GM18508 (cell line): ENCODE measurements around the gene CBFA2T3.

Experiments used
- ATAC-seq: cut with Tn5 transposase; IDR thresholded peaks from one replicate; pipeline ENCODE4 v1.9.1; 2021; ENCODE audit warnings: moderate number of reproducible peaks; ENCODE audit not compliant: insufficient read depth, unreplicated experiment

CBFA2T3 gene

GRCh38 chr16:88913870-88914269, 63.1 kb downstream of the CBFA2T3 start:
- ATAC-seq, result no peak

DNA sequence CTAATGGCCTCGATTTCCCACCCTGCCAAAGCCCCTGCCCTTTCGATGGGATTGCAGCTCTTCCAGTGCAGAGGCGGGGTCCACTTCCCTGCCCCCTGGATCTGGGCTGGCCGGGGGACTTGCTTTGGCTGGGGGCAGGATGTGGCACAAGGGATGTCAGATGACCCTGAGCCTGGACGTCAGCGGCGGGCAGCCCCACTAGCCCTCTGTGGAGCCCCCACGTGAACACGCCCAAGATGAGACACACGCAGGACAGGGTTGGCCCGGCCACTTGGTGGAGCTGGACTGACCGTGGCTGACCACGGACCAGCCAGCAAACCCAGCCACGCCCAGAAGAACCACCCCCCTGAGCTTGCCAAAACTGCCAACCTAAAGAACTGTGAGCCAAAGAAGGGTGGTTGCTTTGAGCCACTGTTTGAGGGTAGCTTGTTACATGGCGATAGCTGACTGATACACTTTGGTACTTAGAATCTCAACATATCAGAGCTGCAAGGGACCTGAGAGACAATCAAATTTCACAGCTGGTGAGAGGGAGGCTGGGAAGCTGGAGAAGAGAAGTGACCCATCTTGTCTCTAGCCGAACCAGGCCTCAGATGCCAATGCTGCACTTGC, 63.9 kb downstream of the CBFA2T3 start:
- ATAC-seq, result no peak

DNA sequence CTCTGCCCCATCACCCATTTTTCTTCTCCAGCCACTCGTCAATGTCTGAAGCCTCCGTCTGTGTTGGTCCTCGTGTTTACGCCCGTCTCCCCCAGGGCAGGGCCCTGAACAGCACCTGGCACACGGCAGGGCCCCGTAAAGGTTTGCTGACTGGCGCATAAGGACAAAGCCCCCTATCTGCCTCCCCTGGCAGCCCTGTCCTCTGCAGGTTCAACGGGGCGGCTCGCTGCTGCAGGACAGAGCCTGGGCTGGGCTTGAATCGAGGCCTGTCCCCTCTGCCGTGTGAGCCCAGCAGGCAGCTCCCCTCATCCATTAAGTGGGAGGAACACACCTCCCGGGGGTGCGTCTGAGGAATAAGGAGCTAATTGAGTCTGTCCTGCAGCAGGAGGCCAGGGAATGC, 64.5 kb downstream of the CBFA2T3 start:
- ATAC-seq, result no peak

GRCh38 chr16:88911946-88912310, 65.1 kb downstream of the CBFA2T3 start:
- ATAC-seq, result no peak

GRCh38 chr16:88911136-88911945, 65.7 kb downstream of the CBFA2T3 start:
- no peak for ATAC-seq

DNA sequence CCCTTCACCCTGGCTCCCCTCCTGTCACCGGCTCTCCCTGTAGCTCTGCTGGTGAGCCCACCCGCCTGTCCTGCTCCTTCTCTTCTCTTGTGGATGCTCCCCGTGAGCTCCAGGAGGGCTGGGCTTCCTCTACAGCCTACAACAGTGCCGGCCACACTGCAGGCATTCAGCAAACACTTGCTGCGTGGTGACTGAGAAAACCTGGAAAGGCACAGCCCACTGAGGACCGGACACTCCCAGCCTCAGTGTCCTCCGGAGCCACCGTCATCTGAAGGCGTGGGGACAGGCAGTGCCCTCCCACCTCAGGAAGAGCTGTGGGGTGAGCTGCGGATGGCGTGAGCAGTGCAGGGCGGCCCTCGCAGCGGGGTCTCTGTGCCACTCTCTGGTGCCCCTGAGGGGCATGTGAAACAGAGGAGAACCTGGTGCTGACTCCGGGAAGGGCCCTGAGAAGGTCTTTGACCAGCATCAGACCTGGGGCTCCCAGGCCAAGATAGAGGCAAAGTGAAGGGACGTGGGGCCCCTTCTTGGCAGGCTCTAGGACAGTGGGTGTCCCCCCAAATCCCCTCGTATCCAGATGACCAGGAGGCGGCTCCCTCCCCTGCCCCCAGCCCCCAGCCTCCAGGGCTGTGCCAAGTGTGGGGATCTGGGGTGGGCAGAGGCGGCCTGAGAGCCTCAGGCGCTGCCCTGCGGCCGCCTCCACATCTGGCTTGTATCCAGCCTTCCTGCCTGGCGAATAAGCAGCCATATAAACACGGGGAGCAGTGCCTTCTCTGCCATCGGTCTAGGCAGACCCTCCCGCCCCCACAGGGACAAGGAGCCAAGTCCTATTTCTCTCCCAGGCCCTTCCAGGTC, 66.5 kb downstream of the CBFA2T3 start:
- no peak for ATAC-seq

DNA sequence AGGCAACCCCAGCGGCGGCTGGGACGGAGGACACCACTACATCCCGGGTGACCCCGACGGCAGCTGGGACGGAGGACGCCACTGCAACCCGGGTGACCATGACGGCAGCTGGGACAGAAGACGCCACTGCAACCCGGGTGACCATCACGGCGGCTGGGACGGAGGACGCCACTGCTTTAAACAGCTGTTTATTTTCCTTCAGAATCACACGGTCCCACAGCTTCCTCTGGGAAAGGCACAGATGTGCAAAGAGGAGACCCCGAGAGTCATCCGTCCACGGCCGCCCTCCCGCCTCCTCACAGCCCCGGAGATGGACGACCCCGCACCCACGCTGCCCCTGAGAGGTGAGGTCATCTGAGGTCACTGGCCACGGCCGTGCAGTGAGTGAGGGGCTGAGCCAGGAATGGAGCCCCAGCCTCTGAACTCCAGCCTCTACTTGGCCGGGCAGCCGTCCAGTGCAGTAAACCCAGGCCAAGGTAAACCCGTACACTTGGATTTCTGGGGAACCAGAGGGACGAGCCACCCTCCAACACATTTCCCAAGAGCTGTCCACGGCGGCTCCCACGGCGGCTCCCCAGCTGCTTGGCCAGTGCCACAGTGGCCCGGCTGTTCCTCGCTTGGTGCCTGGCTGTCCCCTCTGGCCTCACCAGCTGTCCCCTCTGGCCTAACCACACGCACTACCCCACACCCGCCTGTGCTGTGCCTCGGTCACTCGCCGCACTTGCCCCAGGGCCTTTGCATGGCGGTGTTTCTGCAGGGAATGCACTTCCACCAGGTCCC, 67.4 kb downstream of the CBFA2T3 start:
- ATAC-seq, result no peak

- ATAC-seq, result no peak
These were observed 68.7 kb downstream of the CBFA2T3 start for GRCh38 chr16:88908307-88908706.

GRCh38 chr16:88907768-88908167, 69.2 kb downstream of the CBFA2T3 start:
- no peak for ATAC-seq

- ATAC-seq, result no peak
These were observed 70.4 kb downstream of the CBFA2T3 start for GRCh38 chr16:88906535-88907105.

DNA sequence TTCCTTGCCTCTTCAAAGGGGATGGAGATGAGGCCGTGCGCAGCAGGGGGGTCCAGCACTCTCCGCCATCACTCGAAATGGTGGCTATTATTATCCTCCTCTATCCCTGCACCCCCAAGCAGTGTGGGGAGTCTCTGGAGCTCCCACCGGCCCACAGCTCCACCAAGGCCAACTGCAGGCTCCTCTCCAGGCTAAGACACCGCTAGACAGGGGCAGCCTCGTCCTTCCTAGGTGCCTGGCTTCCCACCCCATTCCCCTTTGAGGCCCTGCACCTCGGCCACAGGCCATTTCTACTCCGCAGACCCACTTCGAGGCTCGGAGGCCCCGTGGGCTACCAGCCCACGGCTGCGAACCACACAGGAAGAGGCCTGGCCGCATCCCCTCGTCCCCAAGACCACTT, 71.0 kb downstream of the CBFA2T3 start:
- ATAC-seq, result no peak

DNA sequence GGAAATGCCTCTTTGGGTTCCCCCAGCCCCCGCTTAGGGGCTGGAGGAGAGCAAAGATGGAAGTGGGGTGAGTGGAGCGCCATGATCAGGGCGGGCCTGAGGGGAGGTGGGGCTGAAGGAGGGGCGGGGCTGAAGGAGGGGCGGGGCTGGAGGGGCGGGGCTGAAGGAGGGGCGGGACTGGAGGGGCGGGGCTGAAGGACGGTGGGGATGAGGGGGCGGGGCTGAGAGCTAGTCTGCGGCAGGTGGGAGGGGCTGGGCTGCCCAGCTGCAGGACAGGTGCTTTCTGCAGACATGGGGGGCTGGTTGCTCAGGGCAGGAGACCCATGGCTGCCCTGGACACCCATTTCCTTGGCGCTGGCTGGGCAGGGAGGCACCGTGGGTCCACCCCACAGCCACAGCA, 71.4 kb downstream of the CBFA2T3 start:
- no peak for ATAC-seq

- no peak for ATAC-seq
These were observed 72.2 kb downstream of the CBFA2T3 start for GRCh38 chr16:88904676-88905365.

DNA sequence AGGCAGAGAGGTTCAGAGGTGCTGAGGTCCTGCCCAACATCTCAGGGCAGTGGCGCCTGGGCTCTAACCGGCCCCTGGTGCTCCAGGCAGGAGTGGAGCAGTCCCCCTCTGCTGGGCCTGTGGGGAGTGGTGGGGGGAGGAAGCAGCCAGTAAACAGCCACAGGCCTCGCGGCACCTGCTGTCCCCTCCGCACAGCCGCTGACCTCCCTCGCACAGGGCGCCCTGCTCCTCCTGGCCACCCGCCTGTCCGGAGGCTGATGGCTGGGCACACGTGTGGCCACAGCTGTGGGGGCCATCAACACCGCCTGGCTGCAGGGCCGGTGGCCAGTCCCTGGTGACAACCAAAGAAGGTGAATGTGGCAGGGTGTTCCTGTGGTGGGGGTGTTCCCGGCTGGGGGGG, 73.7 kb downstream of the CBFA2T3 start:
- no peak for ATAC-seq

DNA sequence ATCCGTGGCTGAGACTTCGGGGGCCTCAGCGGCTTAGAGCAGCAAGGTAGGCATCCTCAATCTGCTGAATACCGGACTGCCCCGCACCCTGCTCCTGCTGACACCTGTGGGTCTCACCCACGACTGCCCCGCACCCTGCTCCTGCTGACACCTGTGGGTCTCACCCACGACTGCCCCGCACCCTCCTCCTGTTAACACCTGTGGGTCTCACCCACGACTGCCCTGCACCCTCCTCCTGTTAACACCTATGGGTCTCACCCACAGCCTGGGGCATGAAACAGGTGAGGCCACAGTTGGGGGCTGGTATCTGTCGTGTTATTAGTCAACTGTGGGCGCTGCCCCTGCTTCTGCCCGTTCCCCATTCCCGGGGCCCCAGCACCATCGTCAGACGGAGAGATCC, 74.3 kb downstream of the CBFA2T3 start:
- ATAC-seq, result no peak

- no peak for ATAC-seq
These were observed 75.2 kb downstream of the CBFA2T3 start for GRCh38 chr16:88901718-88902337.

DNA sequence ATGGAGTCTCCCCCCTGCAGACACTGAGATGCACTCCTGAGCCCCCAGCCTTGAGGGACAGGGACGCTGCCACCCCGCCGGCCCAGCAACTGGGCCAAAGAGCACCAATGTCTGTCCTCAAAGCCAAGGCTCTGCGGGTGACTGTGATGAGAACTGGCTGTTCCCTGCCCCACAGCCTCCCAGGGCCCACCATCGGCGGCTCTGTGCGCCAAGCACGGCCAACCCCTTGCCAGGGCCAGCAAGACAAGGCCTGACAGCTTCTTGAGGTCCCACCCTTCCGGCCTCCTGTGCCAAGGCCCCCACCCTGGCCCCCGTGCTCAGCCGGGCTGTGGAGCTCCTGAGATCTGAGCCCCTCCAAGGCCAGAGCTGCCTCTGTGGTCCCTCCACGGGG, 76.3 kb downstream of the CBFA2T3 start:
- ATAC-seq, result no peak

GRCh38 chr16:88899901-88900661, 76.9 kb downstream of the CBFA2T3 start:
- no peak for ATAC-seq
